Activated CD4-positive, alpha-beta T cell treated with anti-CD3 and anti-CD28 coated beads, Interleukin-2, amount 50 U/mL, for 16 hours (primary cell): ENCODE measurements around the gene COL11A2.

ENCODE experiments used
- DNase-seq: peaks from one replicate; pipeline ENCODE4 v3.0.0-alpha.2; 2020

COL11A2 gene

GRCh38 chr6:33191383-33192104, 723 bp downstream of the COL11A2 start:
- no peak for DNase-seq

GRCh38 chr6:33190504-33191107, 1.7 kb downstream of the COL11A2 start:
- no peak for DNase-seq

- DNase-seq = no peak
Observed at GRCh38 chr6:33189625-33190448, 2.4 kb downstream of the COL11A2 start.

GRCh38 chr6:33189164-33189563, 3.1 kb downstream of the COL11A2 start:
- DNase-seq = no peak

- no peak for DNase-seq
Observed at GRCh38 chr6:33187809-33188208, 4.5 kb downstream of the COL11A2 start.

- no peak for DNase-seq
Observed at GRCh38 chr6:33185654-33186187, 6.5 kb downstream of the COL11A2 start.

- no peak for DNase-seq
Observed at GRCh38 chr6:33185190-33185589, 7.1 kb downstream of the COL11A2 start.

GRCh38 chr6:33183071-33183683, 9.1 kb downstream of the COL11A2 start:
- DNase-seq = no peak

GRCh38 chr6:33181141-33181540, 11.1 kb downstream of the COL11A2 start:
- DNase-seq = no peak

- no peak for DNase-seq
Observed at GRCh38 chr6:33178755-33179475, 13.4 kb downstream of the COL11A2 start.

GRCh38 chr6:33177552-33178446, 14.5 kb downstream of the COL11A2 start:
- no peak for DNase-seq

GRCh38 chr6:33176906-33177305, 15.4 kb downstream of the COL11A2 start:
- no peak for DNase-seq

- DNase-seq = no peak
Observed at GRCh38 chr6:33175436-33176069, 16.7 kb downstream of the COL11A2 start.

- DNase-seq = no peak
Observed at GRCh38 chr6:33174784-33175183, 17.5 kb downstream of the COL11A2 start.

GRCh38 chr6:33173535-33174180, 18.6 kb downstream of the COL11A2 start:
- DNase-seq = no peak

GRCh38 chr6:33172688-33173534, 19.4 kb downstream of the COL11A2 start:
- DNase-seq = no peak

GRCh38 chr6:33171880-33172687, 20.2 kb downstream of the COL11A2 start:
- no peak for DNase-seq
